Activated CD4-positive, alpha-beta T cell treated with anti-CD3 and anti-CD28 coated beads, Interleukin-2, amount 10 ng/mL, durations not matched to agents 7 days and 5 days (primary cell): ENCODE measurements around the gene TBL1XR1. TPM values are rescaled to one million over a fixed set of nuclear protein-coding genes. Genes with fewer than 3 reads are reported as not detected.

Experiments used
- CTCF ChIA-PET: fragments of 350-600 bp; sonication (Branson Sonifier 250); formaldehyde crosslinking; loops from one replicate; lab custom pipeline; 2021; ENCODE audit warnings: antibody characterized with exemption; lab: Charles Lee
- POLR2A ChIA-PET: fragments of 350-600 bp; sonication (Branson Sonifier 250); formaldehyde crosslinking; loops from one replicate; lab custom pipeline; 2021; ENCODE audit warnings: antibody characterized with exemption; lab: Charles Lee
- DNase-seq: peaks from one replicate; pipeline ENCODE4 v3.0.0-alpha.2; 2020
- H3K27ac Mint-ChIP-seq: one replicate; pipeline ENCODE4 v1.8.0; 2021; ENCODE audit warnings: mild to moderate bottlenecking, moderate library complexity, mixed read lengths
- H3K27me3 Mint-ChIP-seq: one replicate; pipeline ENCODE4 v1.8.0; 2021; ENCODE audit warnings: mixed read lengths
- H3K36me3 Mint-ChIP-seq: one replicate; pipeline ENCODE4 v1.8.0; 2021; ENCODE audit warnings: low read depth, mixed read lengths
- H3K4me1 Mint-ChIP-seq: one replicate; pipeline ENCODE4 v1.8.0; 2021; ENCODE audit warnings: mixed read lengths
- H3K4me3 Mint-ChIP-seq: one replicate; pipeline ENCODE4 v1.8.0; 2021; ENCODE audit warnings: mild to moderate bottlenecking, moderate library complexity, mixed read lengths
- H3K9me3 Mint-ChIP-seq: one replicate; pipeline ENCODE4 v1.8.0; 2021; ENCODE audit warnings: mixed read lengths
- total RNA-seq, 2 experiments: library from RNA; stranded (reverse); gene quantifications; one replicate each; pipeline ENCODE4 v1.2.3, GENCODE V29; 2021

The TBL1XR1 gene
- total RNA-seq, 2 experiments from 2014 or later = 167 to 169 TPM

GRCh38 chr3:177089901-177090300 is 107.4 kb downstream of the TBL1XR1 start:
- peaks cover 68% of the 10 kb centered on the region for H3K36me3 Mint-ChIP-seq
- H3K4me1 Mint-ChIP-seq = peaks cover 14% of the 10 kb centered on the region

GRCh38 chr3:177089110-177089509 is 108.2 kb downstream of the TBL1XR1 start:
- Mint-ChIP-seq H3K4me1 (peaks cover 15% of the 10 kb centered on the region), H3K9me3 (peaks cover 22% of the 10 kb centered on the region), H3K27ac (no peak overlapping the region), H3K27me3 (no peaks in the 10 kb centered on the region), H3K4me3 (no peak overlapping the region), H3K36me3 (peaks cover 67% of the 10 kb centered on the region)
- no peak for DNase-seq
- CTCF ChIA-PET = no interaction called here
- POLR2A ChIA-PET = no interaction called here

More at GRCh38 chr3:177089901-177090300, 107.4 kb downstream of the TBL1XR1 start:
- no peak for DNase-seq
- Mint-ChIP-seq H3K9me3 (peaks cover 29% of the 10 kb centered on the region), H3K27ac (no peak overlapping the region), H3K27me3 (no peaks in the 10 kb centered on the region), H3K4me3 (no peak overlapping the region)
- CTCF ChIA-PET = no interaction called here
- POLR2A ChIA-PET = no interaction called here

DNA sequence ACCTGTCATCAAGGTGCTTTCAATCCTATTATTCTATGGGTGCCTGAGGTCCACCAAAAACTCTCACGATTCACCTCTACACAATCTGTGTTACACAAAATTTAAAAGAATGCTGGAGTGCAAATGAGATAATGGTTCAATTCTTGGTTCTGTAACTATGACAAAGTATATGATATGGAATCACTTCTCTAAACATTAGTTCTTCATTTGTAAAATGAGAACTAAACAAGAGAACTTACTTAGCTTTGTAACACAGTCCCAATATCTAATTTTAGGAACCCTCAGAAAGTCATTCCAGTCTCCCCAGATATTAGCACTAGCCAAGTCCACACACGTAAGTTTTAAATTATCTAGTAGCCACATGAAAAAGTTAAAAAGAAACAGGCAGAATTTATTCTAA is 111.5 kb downstream of the TBL1XR1 start:
- Mint-ChIP-seq H3K9me3 (no peaks in the 10 kb centered on the region), H3K36me3 (peaks cover 47% of the 10 kb centered on the region), H3K4me1 (peaks cover 10% of the 10 kb centered on the region), H3K27me3 (no peaks in the 10 kb centered on the region), H3K4me3 (no peak overlapping the region), H3K27ac (no peak overlapping the region)
- DNase-seq = no peak
- ChIA-PET POLR2A (no interaction called here), CTCF (no interaction called here)

DNA sequence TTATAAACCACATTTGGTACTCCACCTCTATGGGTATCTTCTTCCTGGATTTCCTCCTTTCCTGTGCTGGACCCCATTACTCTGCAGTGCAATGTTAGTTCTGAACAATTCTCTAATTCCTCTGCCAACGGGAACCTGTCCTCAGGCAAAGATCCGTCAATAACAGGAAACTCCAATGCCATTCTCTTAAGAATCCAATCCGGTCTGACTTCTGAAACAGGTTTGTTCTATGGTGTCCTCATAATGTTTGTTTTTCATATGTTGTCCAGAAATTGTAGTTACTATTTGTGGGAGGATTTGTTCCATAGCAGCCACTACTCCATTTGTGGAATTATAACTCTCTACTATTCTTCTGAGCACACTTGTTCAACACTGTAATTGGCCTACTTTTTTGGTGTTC is 112.7 kb downstream of the TBL1XR1 start:
- H3K4me3 Mint-ChIP-seq = no peak overlapping the region
- peaks cover 41% of the 10 kb centered on the region for H3K36me3 Mint-ChIP-seq
- H3K27ac Mint-ChIP-seq = no peak overlapping the region
- H3K27me3 Mint-ChIP-seq = no peaks in the 10 kb centered on the region
- H3K9me3 Mint-ChIP-seq = peaks cover 3% of the 10 kb centered on the region
- H3K4me1 Mint-ChIP-seq = peaks cover 10% of the 10 kb centered on the region
- CTCF ChIA-PET = interaction anchor here (1.2 kb wide), 1 partner anchor 62 kb away, joined by 5 read pairs; no protein-coding TSS in a partner anchor
- no peak for DNase-seq
- POLR2A ChIA-PET = no interaction called here

DNA sequence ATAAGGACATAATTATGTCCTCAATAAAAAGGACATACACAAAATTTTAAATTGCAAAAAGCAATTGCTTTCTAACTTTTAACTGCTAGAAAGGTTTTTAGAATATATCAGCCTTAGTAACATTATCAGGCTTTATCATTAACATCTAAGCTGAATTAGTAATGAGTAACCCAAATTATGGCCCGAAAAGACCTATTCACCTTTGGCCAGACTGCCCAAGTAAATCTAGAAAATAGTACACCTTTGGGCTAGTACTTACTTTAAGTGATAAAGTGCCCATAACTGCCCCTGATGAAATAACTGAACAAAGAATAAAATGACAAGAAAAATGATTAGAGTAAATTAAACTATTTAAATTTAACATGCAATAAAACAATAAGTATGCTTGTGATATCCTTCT is 117.2 kb downstream of the TBL1XR1 start:
- Mint-ChIP-seq H3K4me3 (no peak overlapping the region), H3K4me1 (peaks cover 2% of the 10 kb centered on the region), H3K27ac (no peak overlapping the region), H3K9me3 (peaks cover 10% of the 10 kb centered on the region), H3K27me3 (no peaks in the 10 kb centered on the region), H3K36me3 (peaks cover 42% of the 10 kb centered on the region)
- CTCF ChIA-PET = interaction anchor here (1.0 kb wide), 1 partner anchor 67 kb away, joined by 3 read pairs; no protein-coding TSS in a partner anchor
- no peak for DNase-seq
- POLR2A ChIA-PET = no interaction called here

DNA sequence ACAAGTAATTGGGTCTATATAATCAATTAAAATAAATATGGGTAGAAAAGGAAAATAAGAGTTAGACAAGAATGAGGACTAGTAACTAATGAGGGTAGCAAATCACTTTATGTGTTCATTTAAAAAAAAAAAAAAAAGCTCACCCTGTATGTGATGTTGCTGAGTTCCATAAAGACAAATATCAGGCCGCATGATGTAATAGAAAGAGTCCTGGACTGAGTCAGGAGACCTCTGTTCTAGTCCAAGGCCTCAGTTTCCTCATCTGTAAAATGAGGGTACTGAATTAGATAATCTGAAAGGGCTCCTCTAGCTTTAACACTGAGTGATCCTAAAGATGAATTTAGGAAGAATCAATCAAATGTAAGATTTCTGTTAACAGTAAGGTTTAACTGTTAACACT is 117.6 kb downstream of the TBL1XR1 start:
- Mint-ChIP-seq H3K36me3 (peaks cover 43% of the 10 kb centered on the region), H3K9me3 (peaks cover 10% of the 10 kb centered on the region), H3K27me3 (no peaks in the 10 kb centered on the region), H3K4me1 (peaks cover 2% of the 10 kb centered on the region), H3K27ac (no peak overlapping the region), H3K4me3 (no peak overlapping the region)
- POLR2A ChIA-PET = no interaction called here
- no peak for DNase-seq
- CTCF ChIA-PET = interaction anchor here (0.6 kb wide), 1 partner anchor 233 kb away, joined by 3 read pairs; no protein-coding TSS in a partner anchor

DNA sequence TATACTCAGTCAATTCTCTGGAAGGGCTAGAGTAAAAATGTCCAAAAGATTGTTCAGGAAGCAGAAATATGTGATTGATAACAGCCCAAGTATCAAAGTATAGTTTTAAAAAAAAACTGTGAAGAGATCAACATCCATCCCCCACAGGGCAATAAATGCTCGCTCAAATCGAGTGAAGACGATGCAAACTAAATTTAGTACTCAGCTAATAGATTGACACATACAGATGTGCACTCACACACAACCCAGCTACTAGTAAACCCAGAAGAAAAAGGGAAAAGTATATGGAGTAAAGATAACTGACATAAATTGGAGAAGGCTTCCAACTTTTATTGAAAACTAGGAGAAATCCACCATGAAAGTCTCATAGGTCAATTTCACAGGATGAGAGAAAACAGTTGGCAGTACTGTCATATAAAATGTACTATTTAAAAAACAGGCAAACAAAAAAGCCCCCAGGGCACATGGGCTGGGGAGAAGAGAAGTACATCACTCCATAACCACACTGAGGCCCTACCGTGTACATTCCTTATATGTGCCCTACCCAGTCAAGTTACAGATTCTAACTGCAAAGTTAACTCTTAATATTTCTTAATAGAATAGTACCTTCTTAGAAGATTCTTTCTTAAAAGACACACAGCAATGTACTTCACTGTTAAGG is 125.7 kb downstream of the TBL1XR1 start:
- peaks cover 4% of the 10 kb centered on the region for H3K4me1 Mint-ChIP-seq
- POLR2A ChIA-PET = no interaction called here

GRCh38 chr3:177069514-177070329 is 127.6 kb downstream of the TBL1XR1 start:
- Mint-ChIP-seq H3K36me3 (peaks cover 28% of the 10 kb centered on the region), H3K4me3 (no peak overlapping the region), H3K4me1 (peaks cover 12% of the 10 kb centered on the region), H3K9me3 (no peaks in the 10 kb centered on the region), H3K27me3 (no peaks in the 10 kb centered on the region), H3K27ac (peak overlapping the region; percentile 11)
- no peak for DNase-seq
- ChIA-PET POLR2A (no interaction called here), CTCF (interaction anchor here (1.1 to 1.6 kb wide), 2 partner anchors 123 to 129 kb away, joined by 4 to 6 read pairs; no protein-coding TSS in a partner anchor)

More for the DNA sequence above, 125.7 kb downstream of the TBL1XR1 start:
- no peak for DNase-seq
- Mint-ChIP-seq H3K36me3 (peaks cover 40% of the 10 kb centered on the region), H3K9me3 (peaks cover 7% of the 10 kb centered on the region), H3K4me3 (no peak overlapping the region), H3K27ac (no peak overlapping the region), H3K27me3 (no peaks in the 10 kb centered on the region)
- CTCF ChIA-PET = interaction anchor here (0.8 kb wide), 1 partner anchor 11 kb away, joined by 3 read pairs; no protein-coding TSS in a partner anchor

GRCh38 chr3:177068967-177069366 is 128.3 kb downstream of the TBL1XR1 start:
- ChIA-PET CTCF (interaction anchor here (1.1 to 1.6 kb wide), 2 partner anchors 124 to 130 kb away, joined by 4 to 6 read pairs; no protein-coding TSS in a partner anchor), POLR2A (no interaction called here)
- Mint-ChIP-seq H3K36me3 (peaks cover 27% of the 10 kb centered on the region), H3K27me3 (no peaks in the 10 kb centered on the region), H3K4me3 (no peak overlapping the region), H3K4me1 (peaks cover 14% of the 10 kb centered on the region), H3K9me3 (no peaks in the 10 kb centered on the region), H3K27ac (no peak overlapping the region)
- DNase-seq = no peak

DNA sequence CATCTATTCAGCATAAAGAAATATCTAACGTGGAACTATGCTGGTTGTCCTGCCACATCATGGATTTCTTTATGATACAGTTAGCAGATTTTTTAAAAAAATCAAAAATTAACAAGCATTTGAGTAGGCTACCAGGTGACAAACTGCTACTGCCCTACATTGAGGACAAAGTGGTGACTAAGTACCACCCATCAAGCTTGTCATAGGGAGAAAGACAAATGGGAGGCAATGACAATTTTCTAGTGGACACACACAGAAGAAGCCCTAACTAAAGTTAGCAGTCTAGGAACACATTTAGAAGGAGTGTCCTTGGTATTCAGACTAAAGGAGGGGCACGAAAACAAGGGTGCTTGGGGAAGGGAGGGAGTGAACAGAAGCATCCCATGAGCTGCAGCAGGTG is 131.2 kb downstream of the TBL1XR1 start:
- H3K4me1 Mint-ChIP-seq = peaks cover 21% of the 10 kb centered on the region
- H3K36me3 Mint-ChIP-seq = peaks cover 26% of the 10 kb centered on the region
- no peak overlapping the region for H3K4me3 Mint-ChIP-seq
- ChIA-PET CTCF (interaction anchor here (0.7 kb wide), 1 partner anchor 198 kb away, joined by 3 read pairs; no protein-coding TSS in a partner anchor), POLR2A (no interaction called here)
- no peak overlapping the region for H3K27ac Mint-ChIP-seq
- no peaks in the 10 kb centered on the region for H3K27me3 Mint-ChIP-seq
- no peak for DNase-seq
- H3K9me3 Mint-ChIP-seq = no peaks in the 10 kb centered on the region

DNA sequence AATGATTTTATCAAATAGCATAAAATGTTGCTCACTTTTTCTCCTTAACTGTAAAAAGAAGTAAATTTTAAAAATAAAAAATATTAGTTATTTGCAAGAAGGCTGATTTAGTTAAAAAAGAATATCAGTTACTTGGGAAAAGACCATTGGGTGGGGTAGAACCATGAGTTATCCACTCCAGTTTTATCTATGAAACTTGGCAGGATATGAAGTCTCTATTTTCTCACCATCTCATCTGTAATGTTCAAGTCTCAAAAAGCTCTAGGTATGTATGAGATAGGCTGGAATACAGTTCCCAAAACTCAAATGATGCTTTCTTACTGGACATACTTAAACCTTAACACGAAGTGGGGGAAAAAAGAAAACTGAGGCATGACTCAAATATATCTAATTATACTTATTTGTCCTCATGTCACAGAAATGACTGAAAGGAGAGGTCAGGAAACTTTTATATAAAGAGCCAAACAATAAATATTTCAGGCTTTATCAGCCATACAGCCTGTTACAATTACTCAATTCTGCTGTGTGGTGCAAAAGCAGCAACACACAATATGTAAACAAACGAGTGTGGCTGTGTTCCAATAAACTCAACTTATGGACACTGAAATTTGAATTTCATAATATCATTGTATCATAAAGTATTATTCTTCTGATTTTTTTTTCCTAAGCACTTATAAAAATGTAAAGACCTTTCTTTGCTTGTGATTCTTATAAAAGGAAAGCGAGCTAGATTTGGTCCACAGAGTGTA is 131.8 kb downstream of the TBL1XR1 start:
- Mint-ChIP-seq H3K9me3 (no peaks in the 10 kb centered on the region), H3K27me3 (no peaks in the 10 kb centered on the region), H3K4me3 (no peak overlapping the region), H3K27ac (no peak overlapping the region), H3K36me3 (peaks cover 25% of the 10 kb centered on the region), H3K4me1 (peaks cover 21% of the 10 kb centered on the region)
- no peak for DNase-seq
- CTCF ChIA-PET = no interaction called here
- POLR2A ChIA-PET = no interaction called here

DNA sequence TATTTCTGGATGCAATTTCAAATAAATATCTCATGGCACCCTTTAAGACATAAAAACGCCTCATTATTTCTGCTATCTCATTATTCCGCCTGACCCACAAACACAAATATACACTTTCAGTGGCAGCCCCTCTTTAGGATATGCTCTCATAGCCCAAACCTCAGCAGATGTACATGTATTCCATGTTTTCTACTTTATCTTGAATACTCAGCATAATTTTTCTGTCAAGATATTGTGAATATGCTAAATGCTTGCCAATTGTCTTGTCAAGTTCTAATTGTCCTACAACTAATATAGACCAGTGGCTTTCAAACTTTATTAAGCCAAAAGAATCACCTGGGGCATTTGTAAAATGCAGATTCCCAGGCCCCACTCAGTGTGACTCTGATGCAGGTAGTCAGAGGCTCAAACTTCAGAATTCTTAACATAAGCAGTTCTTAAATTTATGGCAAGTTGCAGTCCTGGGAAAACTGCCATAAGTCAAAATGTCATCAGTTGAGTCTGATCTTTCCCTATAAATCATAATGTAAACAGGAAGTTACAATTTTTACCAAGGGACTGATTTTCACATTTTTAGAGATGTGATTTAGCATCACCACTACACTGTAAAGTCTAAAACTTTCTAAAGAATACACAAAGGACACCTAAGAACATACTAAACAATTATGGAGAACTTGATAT is 135.1 kb downstream of the TBL1XR1 start:
- Mint-ChIP-seq H3K9me3 (no peaks in the 10 kb centered on the region), H3K27ac (no peak overlapping the region), H3K27me3 (no peaks in the 10 kb centered on the region), H3K36me3 (peaks cover 36% of the 10 kb centered on the region), H3K4me1 (peaks cover 28% of the 10 kb centered on the region), H3K4me3 (no peak overlapping the region)
- DNase-seq = no peak
- POLR2A ChIA-PET = no interaction called here
- CTCF ChIA-PET = no interaction called here
